Activated CD4-positive, alpha-beta T cell treated with anti-CD3 and anti-CD28 coated beads, Interleukin-2, amount 10 ng/mL, durations not matched to agents 24 days and 14 days (primary cell): ENCODE measurements around the gene TMPRSS11F. TPM values are rescaled to one million over a fixed set of nuclear protein-coding genes. Genes with fewer than 3 reads are reported as not detected.
"Not testable (repeated sequence)": the region's sequence is repeated elsewhere in the genome, so short reads cannot be mapped to it uniquely, and the experiment has no call there.

Source experiments
- DNase-seq: peaks from one replicate; pipeline ENCODE4 v3.0.0; 2022
- H3K27ac Mint-ChIP-seq: one replicate; pipeline ENCODE4 v1.8.0; 2022; ENCODE audit warnings: mild to moderate bottlenecking, mixed read lengths
- H3K27me3 Mint-ChIP-seq: one replicate; pipeline ENCODE4 v1.8.0; 2022; ENCODE audit warnings: mixed read lengths
- H3K36me3 Mint-ChIP-seq: one replicate; pipeline ENCODE4 v1.8.0; 2022; ENCODE audit warnings: low read depth, mild to moderate bottlenecking, mixed read lengths
- H3K4me1 Mint-ChIP-seq: one replicate; pipeline ENCODE4 v1.8.0; 2021; ENCODE audit warnings: mixed read lengths
- H3K4me3 Mint-ChIP-seq: one replicate; pipeline ENCODE4 v1.8.0; 2022; ENCODE audit warnings: mild to moderate bottlenecking, moderate library complexity, mixed read lengths
- H3K9me3 Mint-ChIP-seq: one replicate; pipeline ENCODE4 v1.8.0; 2021; ENCODE audit warnings: mixed read lengths
- intact Hi-C: fragments of 100-400 bp; cut with micrococcal nuclease; formaldehyde crosslinking; loops from one replicate; pipeline ENCODE4 v1.15.1; 2023
- total RNA-seq: library from RNA; stranded (reverse); gene quantifications from 2 replicates; pipeline ENCODE4 v1.2.3, GENCODE V29; 2022

TMPRSS11F gene
- total RNA-seq = not detected in 2 replicates

DNA sequence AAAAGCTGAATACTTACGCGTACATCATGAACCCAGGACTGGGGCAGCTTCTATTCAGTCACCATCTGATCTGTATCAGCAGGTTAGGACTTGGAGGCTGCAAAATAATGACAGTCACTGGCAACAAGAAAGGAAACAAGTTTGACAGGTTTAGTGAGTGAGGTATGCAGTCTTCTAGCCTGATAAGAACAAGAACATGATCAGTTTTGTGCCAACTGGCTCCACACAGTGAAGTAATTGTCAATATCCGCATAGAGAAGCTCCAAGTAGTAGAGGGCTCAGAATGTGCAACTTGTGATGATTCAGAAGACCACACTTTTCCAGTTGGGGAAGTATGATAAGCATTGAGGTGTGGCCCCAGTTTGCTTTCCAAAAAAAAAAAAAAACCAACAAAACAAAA is at the start of gene TMPRSS11F:
TSS of gene TMPRSS11F (minus strand) at position 77 of the 400 bp plus-strand sequence. CDS start at position 28, 49 bp downstream.
- no peaks in the 10 kb centered on the region for H3K4me1 Mint-ChIP-seq
- H3K36me3 Mint-ChIP-seq = no peaks in the 10 kb centered on the region
- no peaks in the 10 kb centered on the region for H3K27me3 Mint-ChIP-seq
- no peak within 1 kb of the TSS for H3K27ac Mint-ChIP-seq
- no peaks in the 10 kb centered on the region for H3K9me3 Mint-ChIP-seq
- intact Hi-C loops = no loop called here
- H3K4me3 Mint-ChIP-seq = no peak within 1 kb of the TSS
- DNase-seq = no peak

DNA sequence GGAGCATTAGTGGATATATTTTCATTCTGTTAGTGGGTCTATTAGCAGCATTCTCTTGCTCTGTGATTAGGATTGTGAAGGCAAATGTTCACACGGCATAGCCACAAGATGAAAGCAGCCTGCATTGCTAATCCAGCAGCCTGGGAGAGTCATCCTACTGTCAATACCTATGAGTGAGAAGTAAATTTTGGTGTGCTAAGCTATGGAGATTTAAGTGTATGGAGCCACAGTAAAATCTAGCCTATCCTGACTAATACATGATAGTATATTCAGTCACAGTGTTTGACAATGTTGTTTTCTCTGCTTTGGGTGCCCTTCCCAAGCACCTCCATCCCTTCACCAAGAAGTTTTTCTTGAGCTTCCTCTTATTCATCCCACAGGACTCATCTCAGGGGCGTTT is 47.2 kb upstream of the TMPRSS11F start:
- Mint-ChIP-seq H3K27ac (no peak overlapping the region), H3K4me3 (no peak overlapping the region), H3K27me3 (peaks cover 2% of the 10 kb centered on the region), H3K4me1 (peaks cover 1% of the 10 kb centered on the region), H3K36me3 (no peaks in the 10 kb centered on the region), H3K9me3 (no peaks in the 10 kb centered on the region)
- intact Hi-C loops = loop anchor here (5.0 kb wide), 2 partner anchors 200 to 630 kb away; partner anchors contain the start of gene CENPC
- DNase-seq = no peak

DNA sequence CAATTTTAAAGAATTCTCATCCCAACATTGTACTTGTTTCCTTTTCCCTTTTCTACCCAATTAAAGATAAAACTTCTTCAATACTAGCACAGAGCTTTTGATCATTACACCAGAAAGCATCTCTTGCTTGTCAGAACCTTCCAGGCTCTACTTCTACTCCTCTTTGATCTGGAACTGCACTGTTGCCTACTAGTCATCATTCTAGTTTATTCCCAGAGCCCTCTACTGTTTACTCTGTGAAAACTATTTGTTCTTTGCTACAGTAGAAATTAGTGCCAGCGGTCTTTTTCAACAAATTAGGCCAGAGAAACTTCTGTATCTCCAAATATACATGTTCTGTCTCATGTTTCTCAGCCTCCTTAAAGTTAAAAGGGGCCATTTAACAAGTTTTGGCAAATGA is 46.8 kb upstream of the TMPRSS11F start:
- H3K27ac Mint-ChIP-seq = no peak overlapping the region
- peaks cover 1% of the 10 kb centered on the region for H3K4me1 Mint-ChIP-seq
- intact Hi-C loops = loop anchor here (5.0 kb wide), 2 partner anchors 201 to 629 kb away; partner anchors contain the start of gene CENPC
- no peak overlapping the region for H3K4me3 Mint-ChIP-seq
- DNase-seq = no peak
- no peaks in the 10 kb centered on the region for H3K36me3 Mint-ChIP-seq
- H3K27me3 Mint-ChIP-seq = peaks cover 2% of the 10 kb centered on the region
- H3K9me3 Mint-ChIP-seq = no peaks in the 10 kb centered on the region

- H3K27ac Mint-ChIP-seq = no peak overlapping the region
- no peak overlapping the region for H3K4me3 Mint-ChIP-seq
- H3K4me1 Mint-ChIP-seq = peaks cover 1% of the 10 kb centered on the region
- intact Hi-C loops = loop anchor here (1.0 to 5.0 kb wide), 3 partner anchors 187 to 628 kb away; partner anchors contain the start of gene CENPC
- no peaks in the 10 kb centered on the region for H3K27me3 Mint-ChIP-seq
- no peaks in the 10 kb centered on the region for H3K9me3 Mint-ChIP-seq
- H3K36me3 Mint-ChIP-seq = no peaks in the 10 kb centered on the region
- DNase-seq = peak; percentile 83
These were observed 46.0 kb upstream of the TMPRSS11F start for GRCh38 chr4:68175562-68176155.

- H3K4me1 Mint-ChIP-seq, H3K27me3 Mint-ChIP-seq, DNase-seq, H3K36me3 Mint-ChIP-seq, intact Hi-C loops, H3K27ac Mint-ChIP-seq, H3K4me3 Mint-ChIP-seq, H3K9me3 Mint-ChIP-seq: not testable (repeated sequence)
These were observed 44.7 kb upstream of the TMPRSS11F start for GRCh38 chr4:68174389-68174788.

DNA sequence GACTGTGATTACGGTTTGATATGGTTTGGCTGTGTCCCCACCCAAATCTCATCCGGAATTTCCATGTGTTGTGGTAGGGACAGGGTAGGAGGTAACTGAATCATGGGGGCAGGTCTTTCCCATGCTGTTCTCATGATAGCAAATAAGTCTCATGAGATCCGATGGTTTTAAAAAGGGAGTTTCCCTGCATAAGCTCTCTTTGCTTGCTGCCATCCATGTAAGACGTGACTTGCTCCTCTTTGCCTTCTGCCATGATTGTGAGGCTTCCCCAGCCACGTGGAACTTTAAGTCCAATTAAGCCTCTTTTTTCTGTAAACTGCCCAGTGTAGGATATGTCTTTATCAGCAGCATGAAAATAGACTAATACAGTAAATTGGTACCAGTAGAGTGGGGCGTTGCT is 42.5 kb upstream of the TMPRSS11F start:
- intact Hi-C loops, H3K27ac Mint-ChIP-seq, H3K27me3 Mint-ChIP-seq: not testable (repeated sequence)

GRCh38 chr4:68167706-68168105 is 38.0 kb upstream of the TMPRSS11F start:
- H3K9me3 Mint-ChIP-seq = no peaks in the 10 kb centered on the region
- DNase-seq = no peak
- peaks cover 3% of the 10 kb centered on the region for H3K27me3 Mint-ChIP-seq
- H3K27ac Mint-ChIP-seq = no peak overlapping the region
- H3K36me3 Mint-ChIP-seq = no peaks in the 10 kb centered on the region
- intact Hi-C loops = no loop called here
- no peak overlapping the region for H3K4me3 Mint-ChIP-seq
- H3K4me1 Mint-ChIP-seq = no peaks in the 10 kb centered on the region

More for the DNA sequence above, 42.5 kb upstream of the TMPRSS11F start:
- H3K9me3 Mint-ChIP-seq, H3K4me3 Mint-ChIP-seq, H3K4me1 Mint-ChIP-seq, H3K36me3 Mint-ChIP-seq, DNase-seq: not testable (repeated sequence)

DNA sequence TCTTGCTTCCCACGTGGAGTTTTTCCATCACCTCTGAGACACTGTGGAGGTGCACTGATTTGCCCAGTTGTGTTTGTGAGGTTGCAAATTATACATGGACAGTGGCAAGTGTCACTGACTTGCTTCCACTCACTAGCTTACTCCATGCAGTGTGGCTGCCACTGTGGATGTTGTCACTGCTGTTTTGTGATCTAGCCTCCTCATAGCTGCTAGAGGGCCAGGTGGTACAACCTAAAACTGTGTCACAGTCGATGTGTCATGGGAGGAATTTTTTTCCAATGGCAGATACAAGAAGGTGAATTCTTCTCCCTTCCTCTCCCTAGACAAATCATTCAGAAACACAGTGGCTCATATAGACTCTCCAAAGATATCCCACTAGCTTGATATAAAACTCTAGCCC is 37.5 kb upstream of the TMPRSS11F start:
- Mint-ChIP-seq H3K36me3 (no peaks in the 10 kb centered on the region), H3K9me3 (no peaks in the 10 kb centered on the region), H3K27ac (no peak overlapping the region), H3K4me3 (no peak overlapping the region), H3K4me1 (no peaks in the 10 kb centered on the region), H3K27me3 (peaks cover 3% of the 10 kb centered on the region)
- no peak for DNase-seq
- intact Hi-C loops = no loop called here

DNA sequence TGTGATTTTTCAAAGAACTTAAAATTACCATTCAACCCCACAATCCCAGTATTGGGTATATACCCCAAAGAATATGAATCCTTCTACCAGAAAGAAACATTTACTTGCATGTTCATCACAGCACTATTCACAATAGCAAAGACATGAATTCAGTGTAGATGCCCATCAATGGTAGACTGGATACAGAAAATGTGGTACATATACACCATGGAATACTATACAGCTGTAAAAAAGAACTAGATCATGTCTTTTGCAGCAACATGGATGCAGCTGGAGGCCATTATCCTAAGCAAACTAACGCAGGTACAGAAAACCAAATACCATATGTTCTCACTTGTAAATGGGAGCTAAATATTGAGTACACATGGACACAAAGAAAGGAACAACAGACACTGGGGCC is 34.1 kb upstream of the TMPRSS11F start:
- no peaks in the 10 kb centered on the region for H3K4me1 Mint-ChIP-seq
- no peaks in the 10 kb centered on the region for H3K9me3 Mint-ChIP-seq
- H3K4me3 Mint-ChIP-seq = no peak overlapping the region
- intact Hi-C loops = no loop called here
- no peak overlapping the region for H3K27ac Mint-ChIP-seq
- no peak for DNase-seq
- no peaks in the 10 kb centered on the region for H3K36me3 Mint-ChIP-seq
- H3K27me3 Mint-ChIP-seq = peaks cover 7% of the 10 kb centered on the region

DNA sequence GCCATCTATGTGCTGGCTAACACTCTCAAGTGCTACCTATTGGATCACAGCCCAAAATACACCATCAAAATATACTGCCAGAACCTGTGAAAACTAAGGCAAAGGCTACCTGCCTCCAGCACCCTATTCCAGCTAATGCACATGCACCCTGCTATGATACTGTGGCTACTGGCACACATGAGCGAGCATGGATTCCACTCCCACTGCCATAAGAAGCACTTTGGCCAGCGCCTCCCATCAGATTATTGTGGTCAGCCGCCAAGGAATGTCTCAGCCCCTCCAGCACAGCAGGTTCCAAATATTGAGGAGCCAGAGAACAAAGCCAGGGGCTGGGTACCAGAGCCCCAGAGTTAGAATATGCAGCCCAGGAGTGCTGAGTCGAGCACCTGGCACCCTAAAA is 32.5 kb upstream of the TMPRSS11F start:
- H3K36me3 Mint-ChIP-seq = no peaks in the 10 kb centered on the region
- no peak overlapping the region for H3K4me3 Mint-ChIP-seq
- no peaks in the 10 kb centered on the region for H3K4me1 Mint-ChIP-seq
- DNase-seq = no peak
- no peak overlapping the region for H3K27ac Mint-ChIP-seq
- intact Hi-C loops = no loop called here
- H3K9me3 Mint-ChIP-seq = no peaks in the 10 kb centered on the region
- peaks cover 7% of the 10 kb centered on the region for H3K27me3 Mint-ChIP-seq

GRCh38 chr4:68152411-68152810 is 22.7 kb upstream of the TMPRSS11F start:
- Mint-ChIP-seq H3K36me3 (no peaks in the 10 kb centered on the region), H3K9me3 (no peaks in the 10 kb centered on the region), H3K4me3 (no peak overlapping the region), H3K27me3 (peaks cover 1% of the 10 kb centered on the region), H3K27ac (no peak overlapping the region), H3K4me1 (no peaks in the 10 kb centered on the region)
- intact Hi-C loops = no loop called here
- DNase-seq = no peak

DNA sequence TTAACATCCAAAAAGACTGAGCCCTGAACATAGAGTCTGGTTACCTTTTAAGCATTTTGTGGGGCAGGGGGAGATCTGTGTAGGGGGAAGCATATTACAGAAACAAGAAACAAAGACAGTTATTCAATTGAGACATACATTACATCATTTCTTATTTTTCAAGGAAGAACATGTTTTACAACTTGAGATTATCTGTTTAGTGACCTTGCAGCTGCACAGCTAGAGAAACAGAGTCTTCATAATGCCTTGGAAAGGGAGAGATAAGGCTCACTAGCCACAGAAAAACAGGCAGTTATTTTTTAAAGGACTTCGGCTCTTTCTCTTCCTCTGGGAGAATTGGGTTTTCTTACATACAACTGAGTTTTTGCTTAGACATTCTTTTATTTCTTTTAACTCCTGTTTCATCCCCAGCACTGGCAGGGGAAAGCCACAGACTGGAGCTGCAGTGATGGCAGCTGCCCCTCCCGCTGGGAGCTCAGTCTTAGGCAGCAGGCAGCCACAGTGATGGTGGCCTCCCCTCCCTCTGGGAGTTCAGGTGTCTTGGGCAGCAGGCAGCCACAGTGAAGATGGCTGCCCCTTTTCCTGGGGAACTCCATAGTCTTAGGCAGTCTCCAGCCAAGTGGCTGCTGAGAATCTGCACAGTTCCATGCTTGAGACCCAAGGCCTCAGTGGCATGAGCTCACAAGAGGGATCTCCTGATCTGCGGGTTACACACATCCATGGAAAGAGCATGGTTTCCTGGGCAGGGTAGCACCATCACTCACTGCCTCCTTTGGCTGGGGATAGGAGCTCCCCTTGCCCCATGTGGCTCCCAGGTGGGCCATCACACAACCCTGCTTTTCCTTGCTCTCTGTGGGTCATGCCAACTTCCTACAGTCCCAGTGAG is 19.4 kb upstream of the TMPRSS11F start:
- H3K4me3 Mint-ChIP-seq = no peak overlapping the region

DNA sequence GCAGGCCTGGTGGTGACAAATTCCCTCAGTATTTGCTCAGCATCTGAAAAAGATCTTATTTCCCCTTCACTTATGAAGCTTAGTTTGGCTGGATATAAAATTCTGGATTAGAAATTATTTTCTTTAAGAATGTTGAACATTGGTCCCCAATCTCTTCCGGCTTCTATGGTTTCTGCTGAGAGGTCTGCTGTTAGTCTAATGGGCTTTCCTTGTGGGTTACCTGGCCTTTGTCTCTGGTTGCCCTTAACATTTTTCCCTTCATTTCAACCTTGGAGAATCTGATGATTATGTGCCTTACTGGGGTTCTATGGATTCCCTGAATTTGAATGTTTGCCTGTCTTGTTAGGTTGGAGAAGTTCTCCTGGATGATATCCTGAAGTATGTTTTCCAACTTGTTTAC is 17.4 kb upstream of the TMPRSS11F start:
- H3K4me1 Mint-ChIP-seq = no peaks in the 10 kb centered on the region
- H3K36me3 Mint-ChIP-seq = no peaks in the 10 kb centered on the region
- H3K27me3 Mint-ChIP-seq = no peaks in the 10 kb centered on the region
- no peak overlapping the region for H3K27ac Mint-ChIP-seq
- H3K4me3 Mint-ChIP-seq = no peak overlapping the region
- no peaks in the 10 kb centered on the region for H3K9me3 Mint-ChIP-seq
- DNase-seq = no peak
- intact Hi-C loops = no loop called here

More for the DNA sequence above, 19.4 kb upstream of the TMPRSS11F start:
- H3K27me3 Mint-ChIP-seq = peaks cover under 1% of the 10 kb centered on the region
- no peak for DNase-seq
- no peaks in the 10 kb centered on the region for H3K9me3 Mint-ChIP-seq
- intact Hi-C loops = no loop called here
- H3K27ac Mint-ChIP-seq = no peak overlapping the region
- no peaks in the 10 kb centered on the region for H3K36me3 Mint-ChIP-seq
- H3K4me1 Mint-ChIP-seq = no peaks in the 10 kb centered on the region

GRCh38 chr4:68145261-68145660 is 15.6 kb upstream of the TMPRSS11F start:
- DNase-seq = no peak
- H3K36me3 Mint-ChIP-seq = no peaks in the 10 kb centered on the region

More at GRCh38 chr4:68145261-68145660, 15.6 kb upstream of the TMPRSS11F start:
- H3K27ac Mint-ChIP-seq = no peak overlapping the region
- intact Hi-C loops = no loop called here
- H3K9me3 Mint-ChIP-seq = no peaks in the 10 kb centered on the region
- H3K27me3 Mint-ChIP-seq = no peaks in the 10 kb centered on the region
- H3K4me1 Mint-ChIP-seq = no peaks in the 10 kb centered on the region
- no peak overlapping the region for H3K4me3 Mint-ChIP-seq
